CD14-positive monocyte (primary cell): Measurements from ENCODE around the gene GALNT17. TPM values are rescaled to one million over a fixed set of nuclear protein-coding genes. Genes with fewer than 3 reads are reported as not detected.

Source experiments
- DNase-seq, 3 donors: peaks; one replicate each; pipeline ENCODE4 v3.0.0-alpha.2; 2011 to 2022
- H2AFZ ChIP-seq: 2 replicates; pipeline ENCODE4 v1.6.0; 2012; ENCODE audit warnings: mild to moderate bottlenecking, low read depth, low read length, inconsistent platforms; ENCODE audit not compliant: insufficient read depth, poor library complexity, severe bottlenecking
- H3K27ac ChIP-seq, 2 donors: 1 replicate in 1 of 2; 2 replicates in 1 of 2; pipeline ENCODE4 v1.5.1; 2012 to 2013; ENCODE audit warnings: low read length in 2 of 2, control low read depth in 1 of 2, inconsistent platforms in 1 of 2, low read depth in 1 of 2, mild to moderate bottlenecking in 1 of 2
- H3K27me3 ChIP-seq, 2 donors: one replicate each; pipeline versions ENCODE4 v1.6.0 to v1.6.1; 2011 to 2013; ENCODE audit warnings: low read length in 2 of 2; ENCODE audit not compliant: control insufficient read depth in 2 of 2, insufficient read depth in 2 of 2
- H3K36me3 ChIP-seq, 2 donors: replicated peaks in 1 of 2; 1 replicate in 1 of 2; 2 replicates in 1 of 2; pipeline versions ENCODE4 v1.5.1 to v1.6.1; 2012 to 2013; ENCODE audit warnings: low read length in 2 of 2, control low read depth in 1 of 2, inconsistent platforms in 1 of 2, mild to moderate bottlenecking in 1 of 2; ENCODE audit not compliant: insufficient read depth in 2 of 2, control insufficient read depth in 1 of 2
- H3K4me1 ChIP-seq, 2 donors: 1 replicate in 1 of 2; 2 replicates in 1 of 2; pipeline versions ENCODE4 v1.5.1 to v1.6.1; 2012 to 2013; ENCODE audit warnings: low read length in 2 of 2, control low read depth in 1 of 2, inconsistent platforms in 1 of 2, mild to moderate bottlenecking in 1 of 2, moderate library complexity in 1 of 2; ENCODE audit not compliant: insufficient read depth in 2 of 2, control insufficient read depth in 1 of 2
- H3K4me2 ChIP-seq: replicated peaks from 2 replicates; pipeline ENCODE3; 2012; ENCODE audit warnings: low read length, moderate library complexity, mild to moderate bottlenecking; ENCODE audit not compliant: poor library complexity, severe bottlenecking; ENCODE audit errors: extremely low read depth
- H3K4me3 ChIP-seq, 3 experiments: fragments of 200-600 bp in 1 of 3; sonication (generic) in 1 of 3; replicated peaks in 1 of 3; 1 replicate in 2 of 3; 2 replicates in 1 of 3; pipeline ENCODE4 v1.5.1; 2011 to 2013; ENCODE audit warnings: low read length in 3 of 3, mild to moderate bottlenecking in 3 of 3, control low read depth in 2 of 3, low read depth in 2 of 3, inconsistent platforms in 1 of 3, moderate library complexity in 1 of 3
- H3K79me2 ChIP-seq: 2 replicates; pipeline ENCODE4 v1.6.0; 2012; ENCODE audit warnings: mild to moderate bottlenecking, control low read depth, inconsistent platforms, low read length, moderate library complexity; ENCODE audit not compliant: insufficient read depth
- H3K9ac ChIP-seq: 2 replicates; pipeline ENCODE4 v1.6.0; 2017; ENCODE audit warnings: low read length, mild to moderate bottlenecking; ENCODE audit not compliant: insufficient read depth, poor library complexity, severe bottlenecking
- H3K9me3 ChIP-seq, 2 donors: replicated peaks in 1 of 2; 1 replicate in 1 of 2; 2 replicates in 1 of 2; pipeline versions ENCODE4 v1.5.1 to v1.6.1; 2012 to 2013; ENCODE audit warnings: low read length in 2 of 2, control low read depth in 1 of 2; ENCODE audit not compliant: control insufficient read depth in 1 of 2, insufficient read depth in 1 of 2
- H4K20me1 ChIP-seq: 2 replicates; pipeline ENCODE4 v1.6.0; 2012; ENCODE audit warnings: mild to moderate bottlenecking, low read length, control low read depth, moderate library complexity; ENCODE audit not compliant: insufficient read depth
- H3K27ac Mint-ChIP-seq, 7 donors: one replicate each; pipeline ENCODE4 v1.8.0; 2020; ENCODE audit warnings: mild to moderate bottlenecking in 7 of 7, mixed read lengths in 7 of 7, moderate library complexity in 6 of 7, inconsistent platforms in 2 of 7
- H3K27me3 Mint-ChIP-seq, 3 donors: one replicate each; pipeline ENCODE4 v1.8.0; 2021 to 2022; ENCODE audit warnings: low read depth in 3 of 3, mild to moderate bottlenecking in 3 of 3, mixed read lengths in 3 of 3, moderate library complexity in 3 of 3, inconsistent platforms in 1 of 3
- H3K36me3 Mint-ChIP-seq, 2 donors: one replicate each; pipeline ENCODE4 v1.8.0; 2020; ENCODE audit warnings: mixed read lengths in 2 of 2, inconsistent platforms in 1 of 2, mild to moderate bottlenecking in 1 of 2
- H3K4me1 Mint-ChIP-seq: one replicate; pipeline ENCODE4 v1.8.0; 2020; ENCODE audit warnings: mild to moderate bottlenecking, mixed read lengths
- H3K4me3 Mint-ChIP-seq, 2 donors: one replicate each; pipeline ENCODE4 v1.8.0; 2020; ENCODE audit warnings: mild to moderate bottlenecking in 2 of 2, mixed read lengths in 2 of 2, moderate library complexity in 1 of 2
- H3K9me3 Mint-ChIP-seq, 7 donors: one replicate each; pipeline ENCODE4 v1.8.0; 2020 to 2022; ENCODE audit warnings: mixed read lengths in 7 of 7, mild to moderate bottlenecking in 6 of 7, moderate library complexity in 6 of 7, inconsistent platforms in 2 of 7
- CTCF ChIP-seq: fragments of 200-600 bp; IDR thresholded peaks from one replicate; pipeline ENCODE4 v1.8.0; 2022; ENCODE audit warnings: antibody characterized with exemption, mild to moderate bottlenecking
- WGBS: methylation state at CpG from one replicate; pipeline ENCODE4 v1.1.5; 2013; ENCODE audit warnings: missing lambda C conversion rate; ENCODE audit not compliant: insufficient coverage; 5-methylcytosine and 5-hydroxymethylcytosine counted together
- intact Hi-C, 2 donors: fragments of 100-400 bp; cut with micrococcal nuclease; formaldehyde crosslinking; loops; one replicate each; pipeline versions ENCODE4 v1.15.0 to v1.15.1; 2023
- polyA plus RNA-seq, 3 donors: library from polyadenylated mRNA; depleted of rRNA in 1 of 3; unstranded in 2 of 3; stranded (reverse) in 1 of 3; fragments of 300-500 nt in 2 of 3; fragments of >200 nt in 1 of 3; fragmentation: Illumina TruSeq in 2 of 3; gene quantifications; 1 replicate in 2 of 3; 2 replicates in 1 of 3; pipeline ENCODE4 v1.2.3, GENCODE V29; 2012 to 2021

Gene GALNT17
- polyA plus RNA-seq, 3 donors: not detected

GRCh38 chr7:71096351-71096750 is 35.6 kb upstream of the GALNT17 start:
- Histone ChIP-seq H3K27ac (no peak overlapping the region), H3K4me3 (no peak overlapping the region), H2AFZ (no peak overlapping the region), H3K27me3 (no peaks in the 10 kb centered on the region), H3K36me3 (no peaks in the 10 kb centered on the region), H3K79me2 (no peaks in the 10 kb centered on the region), H3K9me3 (peaks cover 30 to 31% of the 10 kb centered on the region in 2 donors), H3K9ac (no peak overlapping the region), H3K4me2 (no peak overlapping the region), H4K20me1 (no peaks in the 10 kb centered on the region), H3K4me1 (no peaks in the 10 kb centered on the region)
- peaks cover 0 to 2% (median 0%) of the 10 kb centered on the region in 3 donors for H3K27me3 Mint-ChIP-seq
- intact Hi-C loops: no loop called here
- no peaks in the 10 kb centered on the region for H3K4me1 Mint-ChIP-seq
- H3K27ac Mint-ChIP-seq: no peak overlapping the region
- no peak for TF ChIP-seq CTCF
- DNase-seq: no peak
- H3K4me3 Mint-ChIP-seq: no peak overlapping the region
- no peaks in the 10 kb centered on the region for H3K36me3 Mint-ChIP-seq
- whole genome bisulfite sequencing: 89% methylated on average over 1 of the region's 1 CpG
- H3K9me3 Mint-ChIP-seq: peaks cover 6 to 35% (median 15%) of the 10 kb centered on the region in 7 donors

DNA sequence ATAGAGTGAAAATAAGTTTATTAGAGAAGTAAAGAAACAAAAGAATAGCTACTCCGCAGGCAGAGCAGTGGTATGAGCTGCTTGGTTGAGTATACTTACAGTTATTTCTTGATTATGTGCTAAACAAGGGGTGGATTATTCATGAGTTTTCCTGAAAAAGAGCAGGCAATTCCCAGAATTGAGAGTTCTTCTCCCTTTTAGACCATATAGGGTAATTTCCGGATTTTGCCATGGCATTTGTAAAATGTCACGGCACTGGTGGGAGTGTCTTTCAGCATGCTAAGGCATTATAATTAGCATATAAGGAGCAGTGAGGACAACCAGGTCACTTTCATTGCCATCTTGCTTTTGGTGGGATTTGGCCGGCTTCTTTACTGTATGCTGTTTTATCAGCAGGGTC is 25.7 kb upstream of the GALNT17 start:
- Histone ChIP-seq H3K36me3 (no peaks in the 10 kb centered on the region), H3K9me3 (peaks cover 14 to 23% of the 10 kb centered on the region in 2 donors), H3K4me1 (no peaks in the 10 kb centered on the region), H3K9ac (no peak overlapping the region), H4K20me1 (no peaks in the 10 kb centered on the region), H3K27ac (no peak overlapping the region), H3K27me3 (no peaks in the 10 kb centered on the region), H2AFZ (no peak overlapping the region), H3K4me3 (no peak overlapping the region), H3K4me2 (no peak overlapping the region), H3K79me2 (no peaks in the 10 kb centered on the region)
- Mint-ChIP-seq H3K4me1 (no peaks in the 10 kb centered on the region), H3K36me3 (no peaks in the 10 kb centered on the region), H3K4me3 (no peak overlapping the region), H3K9me3 (peaks cover 2 to 33% (median 10%) of the 10 kb centered on the region in 7 donors), H3K27ac (no peak overlapping the region), H3K27me3 (peaks cover 0 to 2% (median 1%) of the 10 kb centered on the region in 3 donors)
- DNase-seq: no peak
- 100% methylated on average over 1 of the region's 4 CpGs for WGBS
- intact Hi-C loops: no loop called here
- no peak for TF ChIP-seq CTCF
